GM23338 (cell line): ENCODE results near the gene FARS2. TPM values are rescaled to one million over a fixed set of nuclear protein-coding genes. Genes with fewer than 3 reads are reported as not detected.

Experiments
- ATAC-seq: fragments of 200-7000 bp; cut with Tn5 transposase; 3 replicates; pipeline ENCODE4 v1.9.1; 2020
- DNase-seq: peaks from one replicate; pipeline ENCODE4 v3.0.0-alpha.2; 2015; ENCODE audit warnings: low spot score
- H2AFZ ChIP-seq: fragments of 200-600 bp; sonication (generic); 2 replicates; pipeline ENCODE4 v1.8.0; 2016; ENCODE audit warnings: antibody characterized with exemption, mild to moderate bottlenecking, moderate library complexity
- H3F3A ChIP-seq: fragments of 200-600 bp; sonication (generic); replicated peaks from 2 replicates; pipeline ENCODE4 v1.8.0; 2017; ENCODE audit warnings: antibody characterized with exemption, mixed run types, low read depth
- H3K27ac ChIP-seq: fragments of 200-600 bp; sonication (generic); 2 replicates; pipeline ENCODE4 v1.6.1; 2016; ENCODE audit warnings: low read depth
- H3K27me3 ChIP-seq: fragments of 200-600 bp; sonication (generic); 2 replicates; pipeline ENCODE4 v1.8.0; 2016; ENCODE audit warnings: mild to moderate bottlenecking, mixed run types, moderate library complexity; ENCODE audit not compliant: insufficient read depth
- H3K36me3 ChIP-seq: fragments of 200-600 bp; sonication (generic); 2 replicates; pipeline ENCODE4 v1.8.0; 2016; ENCODE audit warnings: mild to moderate bottlenecking; ENCODE audit not compliant: insufficient read depth
- H3K4me1 ChIP-seq: fragments of 200-600 bp; sonication (generic); 2 replicates; pipeline ENCODE4 v1.8.0; 2016; ENCODE audit warnings: mild to moderate bottlenecking, moderate library complexity; ENCODE audit not compliant: insufficient read depth
- H3K4me2 ChIP-seq: fragments of 200-600 bp; sonication (generic); 2 replicates; pipeline ENCODE4 v1.7.1; 2017; ENCODE audit warnings: mixed run types
- H3K4me3 ChIP-seq: fragments of 200-600 bp; sonication (generic); 2 replicates; pipeline ENCODE4 v1.6.1; 2016; ENCODE audit warnings: mixed run types
- H3K79me2 ChIP-seq: fragments of 200-600 bp; sonication (generic); replicated peaks from 2 replicates; pipeline ENCODE4 v1.8.0; 2017; ENCODE audit warnings: mild to moderate bottlenecking; ENCODE audit not compliant: insufficient read depth
- H3K9me2 ChIP-seq: fragments of 200-600 bp; sonication (generic); 2 replicates; pipeline ENCODE4 v1.8.0; 2017; ENCODE audit not compliant: insufficient read depth
- H4K20me1 ChIP-seq: fragments of 200-600 bp; sonication (generic); replicated peaks from 2 replicates; pipeline ENCODE4 v1.8.0; 2017; ENCODE audit warnings: mild to moderate bottlenecking; ENCODE audit not compliant: insufficient read depth
- H3K27ac Mint-ChIP-seq: 2 replicates; pipeline ENCODE4 v1.8.0; 2020; ENCODE audit warnings: inconsistent platforms, mild to moderate bottlenecking, moderate library complexity, mixed read lengths
- H3K27me3 Mint-ChIP-seq: 3 replicates; pipeline ENCODE4 v1.8.0; 2022; ENCODE audit warnings: low read depth, mild to moderate bottlenecking, moderate library complexity, mixed read lengths, inconsistent platforms; ENCODE audit not compliant: insufficient read depth, poor library complexity
- H3K36me3 Mint-ChIP-seq: 3 replicates; pipeline ENCODE4 v1.8.0; 2021; ENCODE audit warnings: low read depth, mild to moderate bottlenecking, inconsistent platforms, moderate library complexity, mixed read lengths
- H3K4me1 Mint-ChIP-seq: 3 replicates; pipeline ENCODE4 v1.8.0; 2020; ENCODE audit warnings: mild to moderate bottlenecking, inconsistent platforms, mixed read lengths
- H3K4me3 Mint-ChIP-seq: 3 replicates; pipeline ENCODE4 v1.8.0; 2021; ENCODE audit warnings: moderate library complexity, mild to moderate bottlenecking, inconsistent platforms, mixed read lengths
- H3K9me3 Mint-ChIP-seq: 3 replicates; pipeline ENCODE4 v1.8.0; 2020; ENCODE audit warnings: moderate library complexity, mild to moderate bottlenecking, inconsistent platforms, mixed read lengths
- CREB1 ChIP-seq: fragments of 250-450 bp; sonication (Bioruptor Pico); IDR thresholded peaks from 2 replicates; pipeline ENCODE4 v1.5.0; 2020; ENCODE audit warnings: low read depth, mild to moderate bottlenecking, moderate library complexity
- EZH2 ChIP-seq: fragments of 200-600 bp; sonication (generic); IDR thresholded peaks from one replicate; pipeline ENCODE4 v1.8.0; 2017; ENCODE audit warnings: antibody characterized with exemption, mild to moderate bottlenecking, low read depth; ENCODE audit not compliant: unreplicated experiment
- EZH2phosphoT487 ChIP-seq: fragments of 200-600 bp; sonication (generic); IDR thresholded peaks from one replicate; pipeline ENCODE4 v1.8.1; 2018; ENCODE audit warnings: antibody characterized with exemption; ENCODE audit not compliant: unreplicated experiment
- JUNB ChIP-seq: IDR thresholded peaks from one replicate; pipeline ENCODE4 v1.6.1; 2016; ENCODE audit warnings: antibody characterized with exemption; ENCODE audit not compliant: unreplicated experiment
- NANOG ChIP-seq: IDR thresholded peaks from 2 replicates; pipeline ENCODE4 v1.6.1; 2016; ENCODE audit warnings: antibody characterized with exemption, borderline replicate concordance
- POLR2AphosphoS5 ChIP-seq: IDR thresholded peaks from 2 replicates; pipeline ENCODE4 v1.6.1; 2016; ENCODE audit warnings: antibody characterized with exemption, low read depth
- ZNF114 ChIP-seq: fragments of 250-450 bp; sonication (Bioruptor Pico); IDR thresholded peaks from 2 replicates; pipeline ENCODE4 v1.5.0; 2020; ENCODE audit warnings: mild to moderate bottlenecking, moderate library complexity
- ZNF331 ChIP-seq: fragments of 250-450 bp; sonication (Bioruptor Pico); IDR thresholded peaks from 2 replicates; pipeline ENCODE4 v1.5.0; 2020; ENCODE audit warnings: low read depth, mild to moderate bottlenecking, moderate library complexity
- polyA plus RNA-seq: library from polyadenylated mRNA; unstranded; fragments of >200 nt; fragmentation: Nextera tagmentation; extraction: Ambion mirVana; gene quantifications from 2 replicates; pipeline ENCODE4 v1.2.1, GENCODE V29; 2016
- total RNA-seq: library from RNA; depleted of rRNA; stranded (reverse); fragments of >200 nt; shearing (Covaris generic); gene quantifications from 2 replicates; pipeline ENCODE4 v1.2.3, GENCODE V29; 2014
- TF ChIP-seq, protein P1 (sequence below): fragments of 250-450 bp; sonication (Bioruptor Pico); IDR thresholded peaks from 2 replicates; pipeline ENCODE4 v1.5.0; 2020; ENCODE audit warnings: mild to moderate bottlenecking, moderate library complexity
- TF ChIP-seq, protein P2 (sequence below), 2 experiments: fragments of 200-600 bp in 1 of 2; sonication (generic) in 1 of 2; conservative IDR thresholded peaks; 2 replicates each; pipeline versions ENCODE4 v1.5.1 to v1.6.1; 2016 to 2017; ENCODE audit warnings: antibody characterized with exemption in 2 of 2, low read depth in 2 of 2, mild to moderate bottlenecking in 2 of 2, moderate library complexity in 1 of 2

FARS2 gene
- total and polyA plus RNA-seq, 2 experiments from 2014 or later = 7.6 to 19.0 TPM

DNA sequence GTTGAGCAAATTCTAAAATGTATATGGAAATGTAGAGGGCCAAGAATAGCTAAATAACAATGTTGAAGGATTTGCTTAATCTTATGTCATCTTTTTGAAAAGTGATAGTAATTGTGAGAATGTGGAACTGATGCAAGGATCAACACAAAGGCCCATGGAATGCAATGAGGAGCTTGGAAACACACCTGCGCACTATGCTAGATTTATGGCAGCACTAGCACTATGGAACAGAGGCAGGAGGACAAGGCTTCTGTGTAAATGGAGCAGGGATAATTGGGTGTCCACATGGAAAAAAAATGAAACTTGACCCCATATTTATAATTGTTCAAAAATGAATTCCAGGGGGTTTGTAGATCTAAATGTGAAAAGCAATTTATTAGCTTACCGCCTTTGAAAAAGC is 298.3 kb downstream of the FARS2 start:
- H3K4me3 Mint-ChIP-seq = no peak overlapping the region

DNA sequence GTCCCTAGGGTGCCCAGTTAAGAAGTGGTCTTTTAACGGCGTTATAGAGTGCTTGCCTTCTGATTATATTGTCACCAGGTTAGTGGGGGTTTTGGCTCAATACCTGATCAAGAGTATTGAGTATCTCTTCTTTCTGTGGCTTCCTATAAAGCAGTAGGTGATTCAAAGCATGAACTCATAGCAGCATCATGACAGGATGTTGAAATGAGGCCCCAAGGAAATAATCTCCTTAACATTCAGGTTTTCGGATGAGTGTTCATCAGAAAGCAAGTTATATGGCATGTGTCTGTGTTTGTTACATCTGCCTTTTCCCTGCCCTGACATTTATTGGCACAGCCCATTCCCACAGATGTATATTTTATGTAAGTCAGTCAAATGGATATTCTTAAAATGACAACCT is 301.0 kb downstream of the FARS2 start:
- Mint-ChIP-seq H3K9me3 (peaks cover 12% of the 10 kb centered on the region), H3K4me1 (peaks cover 24% of the 10 kb centered on the region), H3K27ac (no peak overlapping the region), H3K36me3 (peaks cover 10% of the 10 kb centered on the region; the same call in 2 of the 3 replicates), H3K27me3 (peaks cover 4% of the 10 kb centered on the region), H3K4me3 (no peak overlapping the region)
- Histone ChIP-seq H3K27ac (no peak overlapping the region), H3K36me3 (no peaks in the 10 kb centered on the region), H4K20me1 (no peaks in the 10 kb centered on the region), H3K4me2 (no peak overlapping the region), H2AFZ (no peak overlapping the region), H3K4me3 (no peak overlapping the region), H3K4me1 (peaks cover 21% of the 10 kb centered on the region), H3K9me2 (no peaks in the 10 kb centered on the region), H3F3A (no peaks in the 10 kb centered on the region), H3K27me3 (no peaks in the 10 kb centered on the region), H3K79me2 (no peaks in the 10 kb centered on the region)
- TF ChIP-seq ZNF331 (CRISPR knock-in tag) (no peak), JUNB (no peak), NANOG (no peak), EZH2 (no peak), POLR2AphosphoS5 (no peak), EZH2phosphoT487 (no peak), CREB1 (CRISPR knock-in tag) (no peak), ZNF114 (CRISPR knock-in tag) (no peak)
- TF ChIP-seq, protein P1, sequence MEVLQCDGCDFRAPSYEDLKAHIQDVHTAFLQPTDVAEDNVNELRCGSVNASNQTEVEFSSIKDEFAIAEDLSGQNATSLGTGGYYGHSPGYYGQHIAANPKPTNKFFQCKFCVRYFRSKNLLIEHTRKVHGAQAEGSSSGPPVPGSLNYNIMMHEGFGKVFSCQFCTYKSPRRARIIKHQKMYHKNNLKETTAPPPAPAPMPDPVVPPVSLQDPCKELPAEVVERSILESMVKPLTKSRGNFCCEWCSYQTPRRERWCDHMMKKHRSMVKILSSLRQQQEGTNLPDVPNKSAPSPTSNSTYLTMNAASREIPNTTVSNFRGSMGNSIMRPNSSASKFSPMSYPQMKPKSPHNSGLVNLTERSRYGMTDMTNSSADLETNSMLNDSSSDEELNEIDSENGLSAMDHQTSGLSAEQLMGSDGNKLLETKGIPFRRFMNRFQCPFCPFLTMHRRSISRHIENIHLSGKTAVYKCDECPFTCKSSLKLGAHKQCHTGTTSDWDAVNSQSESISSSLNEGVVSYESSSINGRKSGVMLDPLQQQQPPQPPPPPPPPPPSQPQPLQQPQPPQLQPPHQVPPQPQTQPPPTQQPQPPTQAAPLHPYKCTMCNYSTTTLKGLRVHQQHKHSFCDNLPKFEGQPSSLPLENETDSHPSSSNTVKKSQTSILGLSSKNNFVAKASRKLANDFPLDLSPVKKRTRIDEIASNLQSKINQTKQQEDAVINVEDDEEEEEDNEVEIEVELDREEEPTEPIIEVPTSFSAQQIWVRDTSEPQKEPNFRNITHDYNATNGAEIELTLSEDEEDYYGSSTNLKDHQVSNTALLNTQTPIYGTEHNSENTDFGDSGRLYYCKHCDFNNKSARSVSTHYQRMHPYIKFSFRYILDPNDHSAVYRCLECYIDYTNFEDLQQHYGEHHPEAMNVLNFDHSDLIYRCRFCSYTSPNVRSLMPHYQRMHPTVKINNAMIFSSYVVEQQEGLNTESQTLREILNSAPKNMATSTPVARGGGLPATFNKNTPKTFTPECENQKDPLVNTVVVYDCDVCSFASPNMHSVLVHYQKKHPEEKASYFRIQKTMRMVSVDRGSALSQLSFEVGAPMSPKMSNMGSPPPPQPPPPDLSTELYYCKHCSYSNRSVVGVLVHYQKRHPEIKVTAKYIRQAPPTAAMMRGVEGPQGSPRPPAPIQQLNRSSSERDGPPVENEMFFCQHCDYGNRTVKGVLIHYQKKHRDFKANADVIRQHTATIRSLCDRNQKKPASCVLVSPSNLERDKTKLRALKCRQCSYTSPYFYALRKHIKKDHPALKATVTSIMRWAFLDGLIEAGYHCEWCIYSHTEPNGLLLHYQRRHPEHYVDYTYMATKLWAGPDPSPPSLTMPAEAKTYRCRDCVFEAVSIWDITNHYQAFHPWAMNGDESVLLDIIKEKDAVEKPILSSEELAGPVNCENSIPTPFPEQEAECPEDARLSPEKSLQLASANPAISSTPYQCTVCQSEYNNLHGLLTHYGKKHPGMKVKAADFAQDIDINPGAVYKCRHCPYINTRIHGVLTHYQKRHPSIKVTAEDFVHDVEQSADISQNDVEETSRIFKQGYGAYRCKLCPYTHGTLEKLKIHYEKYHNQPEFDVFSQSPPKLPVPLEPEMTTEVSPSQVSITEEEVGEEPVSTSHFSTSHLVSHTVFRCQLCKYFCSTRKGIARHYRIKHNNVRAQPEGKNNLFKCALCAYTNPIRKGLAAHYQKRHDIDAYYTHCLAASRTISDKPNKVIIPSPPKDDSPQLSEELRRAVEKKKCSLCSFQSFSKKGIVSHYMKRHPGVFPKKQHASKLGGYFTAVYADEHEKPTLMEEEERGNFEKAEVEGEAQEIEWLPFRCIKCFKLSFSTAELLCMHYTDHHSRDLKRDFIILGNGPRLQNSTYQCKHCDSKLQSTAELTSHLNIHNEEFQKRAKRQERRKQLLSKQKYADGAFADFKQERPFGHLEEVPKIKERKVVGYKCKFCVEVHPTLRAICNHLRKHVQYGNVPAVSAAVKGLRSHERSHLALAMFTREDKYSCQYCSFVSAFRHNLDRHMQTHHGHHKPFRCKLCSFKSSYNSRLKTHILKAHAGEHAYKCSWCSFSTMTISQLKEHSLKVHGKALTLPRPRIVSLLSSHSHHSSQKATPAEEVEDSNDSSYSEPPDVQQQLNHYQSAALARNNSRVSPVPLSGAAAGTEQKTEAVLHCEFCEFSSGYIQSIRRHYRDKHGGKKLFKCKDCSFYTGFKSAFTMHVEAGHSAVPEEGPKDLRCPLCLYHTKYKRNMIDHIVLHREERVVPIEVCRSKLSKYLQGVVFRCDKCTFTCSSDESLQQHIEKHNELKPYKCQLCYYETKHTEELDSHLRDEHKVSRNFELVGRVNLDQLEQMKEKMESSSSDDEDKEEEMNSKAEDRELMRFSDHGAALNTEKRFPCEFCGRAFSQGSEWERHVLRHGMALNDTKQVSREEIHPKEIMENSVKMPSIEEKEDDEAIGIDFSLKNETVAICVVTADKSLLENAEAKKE (CRISPR knock-in tag) = no peak
- TF ChIP-seq, protein P2, sequence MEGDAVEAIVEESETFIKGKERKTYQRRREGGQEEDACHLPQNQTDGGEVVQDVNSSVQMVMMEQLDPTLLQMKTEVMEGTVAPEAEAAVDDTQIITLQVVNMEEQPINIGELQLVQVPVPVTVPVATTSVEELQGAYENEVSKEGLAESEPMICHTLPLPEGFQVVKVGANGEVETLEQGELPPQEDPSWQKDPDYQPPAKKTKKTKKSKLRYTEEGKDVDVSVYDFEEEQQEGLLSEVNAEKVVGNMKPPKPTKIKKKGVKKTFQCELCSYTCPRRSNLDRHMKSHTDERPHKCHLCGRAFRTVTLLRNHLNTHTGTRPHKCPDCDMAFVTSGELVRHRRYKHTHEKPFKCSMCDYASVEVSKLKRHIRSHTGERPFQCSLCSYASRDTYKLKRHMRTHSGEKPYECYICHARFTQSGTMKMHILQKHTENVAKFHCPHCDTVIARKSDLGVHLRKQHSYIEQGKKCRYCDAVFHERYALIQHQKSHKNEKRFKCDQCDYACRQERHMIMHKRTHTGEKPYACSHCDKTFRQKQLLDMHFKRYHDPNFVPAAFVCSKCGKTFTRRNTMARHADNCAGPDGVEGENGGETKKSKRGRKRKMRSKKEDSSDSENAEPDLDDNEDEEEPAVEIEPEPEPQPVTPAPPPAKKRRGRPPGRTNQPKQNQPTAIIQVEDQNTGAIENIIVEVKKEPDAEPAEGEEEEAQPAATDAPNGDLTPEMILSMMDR (conservative IDR thresholded peaks at IDR 0.05; ENCODE audit: low read depth in 2 of 2) = no peak
- ATAC-seq (no peak), DNase-seq (no peak)

More for the DNA sequence above, 298.3 kb downstream of the FARS2 start:
- H3K27me3 ChIP-seq = no peaks in the 10 kb centered on the region
- Mint-ChIP-seq H3K27ac (no peak overlapping the region), H3K27me3 (peaks cover 4% of the 10 kb centered on the region), H3K4me1 (peaks cover 21% of the 10 kb centered on the region), H3K36me3 (peaks cover under 1% of the 10 kb centered on the region; the same call in 2 of the 3 replicates), H3K9me3 (peaks cover 2% of the 10 kb centered on the region)
- ATAC-seq (no peak), DNase-seq (no peak)
- H3K79me2 ChIP-seq = no peaks in the 10 kb centered on the region
- H2AFZ ChIP-seq = no peak overlapping the region
- no peak overlapping the region for H3K4me2 ChIP-seq
- H3K9me2 ChIP-seq = no peaks in the 10 kb centered on the region
- H3K4me3 ChIP-seq = no peak overlapping the region
- no peak for TF ChIP-seq EZH2
- no peak for TF ChIP-seq CREB1 (CRISPR knock-in tag)
- no peaks in the 10 kb centered on the region for H3K36me3 ChIP-seq
- H3K27ac ChIP-seq = no peak overlapping the region
- no peaks in the 10 kb centered on the region for H4K20me1 ChIP-seq
- peaks cover 20% of the 10 kb centered on the region for H3K4me1 ChIP-seq
- no peaks in the 10 kb centered on the region for H3F3A ChIP-seq
